ENCODE results near the gene USH2A.

GRCh38 chr1:216154063-216154462 lies 269.2 kb downstream of the USH2A start:
- TF ChIP-seq POLR2AphosphoS5 (IDR thresholded peaks at IDR 0.05): no peak
- TF ChIP-seq, protein P1, sequence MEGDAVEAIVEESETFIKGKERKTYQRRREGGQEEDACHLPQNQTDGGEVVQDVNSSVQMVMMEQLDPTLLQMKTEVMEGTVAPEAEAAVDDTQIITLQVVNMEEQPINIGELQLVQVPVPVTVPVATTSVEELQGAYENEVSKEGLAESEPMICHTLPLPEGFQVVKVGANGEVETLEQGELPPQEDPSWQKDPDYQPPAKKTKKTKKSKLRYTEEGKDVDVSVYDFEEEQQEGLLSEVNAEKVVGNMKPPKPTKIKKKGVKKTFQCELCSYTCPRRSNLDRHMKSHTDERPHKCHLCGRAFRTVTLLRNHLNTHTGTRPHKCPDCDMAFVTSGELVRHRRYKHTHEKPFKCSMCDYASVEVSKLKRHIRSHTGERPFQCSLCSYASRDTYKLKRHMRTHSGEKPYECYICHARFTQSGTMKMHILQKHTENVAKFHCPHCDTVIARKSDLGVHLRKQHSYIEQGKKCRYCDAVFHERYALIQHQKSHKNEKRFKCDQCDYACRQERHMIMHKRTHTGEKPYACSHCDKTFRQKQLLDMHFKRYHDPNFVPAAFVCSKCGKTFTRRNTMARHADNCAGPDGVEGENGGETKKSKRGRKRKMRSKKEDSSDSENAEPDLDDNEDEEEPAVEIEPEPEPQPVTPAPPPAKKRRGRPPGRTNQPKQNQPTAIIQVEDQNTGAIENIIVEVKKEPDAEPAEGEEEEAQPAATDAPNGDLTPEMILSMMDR (IDR thresholded peaks at IDR 0.05): no peak
